Activated naive CD4-positive, alpha-beta T cell treated with anti-CD3 and anti-CD28 coated beads, Interleukin-2, amount 10 ng/mL, durations not matched to agents 7 days and 5 days (primary cell): Measurements from ENCODE around the gene COL28A1.

Experiments
- CTCF ChIA-PET: fragments of 350-600 bp; sonication (Branson Sonifier 250); formaldehyde crosslinking; loops from one replicate; lab custom pipeline; 2021; ENCODE audit warnings: antibody characterized with exemption; lab: Charles Lee
- DNase-seq: peaks from one replicate; pipeline ENCODE4 v3.0.0-alpha.2; 2020
- H3K27ac Mint-ChIP-seq: one replicate; pipeline ENCODE4 v1.8.0; 2021; ENCODE audit warnings: mild to moderate bottlenecking, moderate library complexity, mixed read lengths
- H3K27me3 Mint-ChIP-seq: one replicate; pipeline ENCODE4 v1.8.0; 2021; ENCODE audit warnings: mild to moderate bottlenecking, mixed read lengths
- H3K36me3 Mint-ChIP-seq: one replicate; pipeline ENCODE4 v1.8.0; 2021; ENCODE audit warnings: mixed read lengths
- H3K4me1 Mint-ChIP-seq: one replicate; pipeline ENCODE4 v1.8.0; 2021; ENCODE audit warnings: mixed read lengths
- H3K4me3 Mint-ChIP-seq: one replicate; pipeline ENCODE4 v1.8.0; 2021; ENCODE audit warnings: mild to moderate bottlenecking, moderate library complexity, mixed read lengths
- H3K9me3 Mint-ChIP-seq: one replicate; pipeline ENCODE4 v1.8.0; 2021; ENCODE audit warnings: mixed read lengths

The COL28A1 gene

GRCh38 chr7:7553386-7553785 is 17.7 kb upstream of the COL28A1 start:
- Mint-ChIP-seq H3K4me1 (no peaks in the 10 kb centered on the region), H3K9me3 (peaks cover 9% of the 10 kb centered on the region), H3K4me3 (no peak overlapping the region), H3K27me3 (peaks cover 16% of the 10 kb centered on the region), H3K27ac (no peak overlapping the region), H3K36me3 (peaks cover 2% of the 10 kb centered on the region)
- CTCF ChIA-PET = no interaction called here
- DNase-seq = no peak

GRCh38 chr7:7552199-7552598 is 16.5 kb upstream of the COL28A1 start:
- Mint-ChIP-seq H3K4me3 (no peak overlapping the region), H3K4me1 (no peaks in the 10 kb centered on the region), H3K9me3 (no peaks in the 10 kb centered on the region), H3K27ac (no peak overlapping the region), H3K36me3 (no peaks in the 10 kb centered on the region), H3K27me3 (peaks cover 13% of the 10 kb centered on the region)
- CTCF ChIA-PET = no interaction called here
- no peak for DNase-seq

- H3K9me3 Mint-ChIP-seq = no peaks in the 10 kb centered on the region
- no peak for DNase-seq
Observed at GRCh38 chr7:7550663-7551062, 15.0 kb upstream of the COL28A1 start.

GRCh38 chr7:7548407-7548806 is 12.7 kb upstream of the COL28A1 start:
- no peak overlapping the region for H3K27ac Mint-ChIP-seq
- no peak for DNase-seq
- no peaks in the 10 kb centered on the region for H3K4me1 Mint-ChIP-seq
- peaks cover 4% of the 10 kb centered on the region for H3K27me3 Mint-ChIP-seq
- CTCF ChIA-PET = interaction anchor here (0.7 kb wide), 1 partner anchor 73 kb away, joined by 3 read pairs; no protein-coding TSS in a partner anchor
- no peak overlapping the region for H3K4me3 Mint-ChIP-seq
- no peaks in the 10 kb centered on the region for H3K9me3 Mint-ChIP-seq
- no peaks in the 10 kb centered on the region for H3K36me3 Mint-ChIP-seq

More at GRCh38 chr7:7550663-7551062, 15.0 kb upstream of the COL28A1 start:
- CTCF ChIA-PET = interaction anchor here (1.3 kb wide), 1 partner anchor 10 kb away, joined by 3 read pairs; no protein-coding TSS in a partner anchor
- no peak overlapping the region for H3K27ac Mint-ChIP-seq
- H3K4me3 Mint-ChIP-seq = no peak overlapping the region
- no peaks in the 10 kb centered on the region for H3K4me1 Mint-ChIP-seq
- peaks cover 8% of the 10 kb centered on the region for H3K27me3 Mint-ChIP-seq
- H3K36me3 Mint-ChIP-seq = no peaks in the 10 kb centered on the region

- DNase-seq = no peak
- H3K9me3 Mint-ChIP-seq = no peaks in the 10 kb centered on the region
- H3K36me3 Mint-ChIP-seq = no peaks in the 10 kb centered on the region
- no peak overlapping the region for H3K27ac Mint-ChIP-seq
- H3K27me3 Mint-ChIP-seq = no peaks in the 10 kb centered on the region
- H3K4me1 Mint-ChIP-seq = no peaks in the 10 kb centered on the region
- CTCF ChIA-PET = interaction anchor here (0.6 to 4.0 kb wide), 6 partner anchors 118 to 754 kb away, joined by 3 to 27 read pairs (median 4); no protein-coding TSS in a partner anchor
- H3K4me3 Mint-ChIP-seq = no peak overlapping the region
Observed at GRCh38 chr7:7542251-7542835, 6.7 kb upstream of the COL28A1 start.

GRCh38 chr7:7539711-7540110 is 4.0 kb upstream of the COL28A1 start:
- no peaks in the 10 kb centered on the region for H3K9me3 Mint-ChIP-seq
- H3K4me1 Mint-ChIP-seq = no peaks in the 10 kb centered on the region
- no peak overlapping the region for H3K27ac Mint-ChIP-seq
- H3K36me3 Mint-ChIP-seq = no peaks in the 10 kb centered on the region
- no peaks in the 10 kb centered on the region for H3K27me3 Mint-ChIP-seq
- no peak overlapping the region for H3K4me3 Mint-ChIP-seq
- CTCF ChIA-PET = interaction anchor here (4.0 kb wide), 1 partner anchor 437 kb away, joined by 27 read pairs; no protein-coding TSS in a partner anchor
- DNase-seq = no peak

GRCh38 chr7:7539152-7539551 is 3.5 kb upstream of the COL28A1 start:
- no peak overlapping the region for H3K27ac Mint-ChIP-seq
- H3K9me3 Mint-ChIP-seq = no peaks in the 10 kb centered on the region
- DNase-seq = no peak
- H3K36me3 Mint-ChIP-seq = no peaks in the 10 kb centered on the region
- H3K27me3 Mint-ChIP-seq = no peaks in the 10 kb centered on the region
- H3K4me1 Mint-ChIP-seq = no peaks in the 10 kb centered on the region
- H3K4me3 Mint-ChIP-seq = no peak overlapping the region
- CTCF ChIA-PET = interaction anchor here (0.6 to 3.1 kb wide), 3 partner anchors 304 to 436 kb away, joined by 3 to 11 read pairs (median 4); no protein-coding TSS in a partner anchor

- Mint-ChIP-seq H3K27me3 (no peaks in the 10 kb centered on the region), H3K36me3 (no peaks in the 10 kb centered on the region), H3K27ac (no peak overlapping the region), H3K9me3 (no peaks in the 10 kb centered on the region), H3K4me1 (no peaks in the 10 kb centered on the region), H3K4me3 (no peak overlapping the region)
- CTCF ChIA-PET = interaction anchor here (3.1 kb wide), 1 partner anchor 434 kb away, joined by 11 read pairs; no protein-coding TSS in a partner anchor
- DNase-seq = no peak
Observed at GRCh38 chr7:7537711-7538110, 2.0 kb upstream of the COL28A1 start.

GRCh38 chr7:7536396-7537019 is 835 bp upstream of the COL28A1 start:
- CTCF ChIA-PET = interaction anchor here (3.1 kb wide), 1 partner anchor 433 kb away, joined by 11 read pairs; no protein-coding TSS in a partner anchor
- Mint-ChIP-seq H3K27ac (no peak overlapping the region), H3K27me3 (peaks cover 2% of the 10 kb centered on the region), H3K4me1 (no peaks in the 10 kb centered on the region), H3K9me3 (no peaks in the 10 kb centered on the region), H3K4me3 (no peak overlapping the region), H3K36me3 (no peaks in the 10 kb centered on the region)
- no peak for DNase-seq

- CTCF ChIA-PET = no interaction called here
- Mint-ChIP-seq H3K27me3 (peaks cover 4% of the 10 kb centered on the region), H3K4me3 (no peak overlapping the region), H3K4me1 (no peaks in the 10 kb centered on the region), H3K27ac (no peak overlapping the region), H3K9me3 (no peaks in the 10 kb centered on the region), H3K36me3 (no peaks in the 10 kb centered on the region)
- DNase-seq = no peak
Observed at GRCh38 chr7:7533831-7534430, 1.7 kb downstream of the COL28A1 start.

GRCh38 chr7:7529328-7529727 is 6.3 kb downstream of the COL28A1 start:
- no peaks in the 10 kb centered on the region for H3K9me3 Mint-ChIP-seq
- no peaks in the 10 kb centered on the region for H3K36me3 Mint-ChIP-seq
- no peak for DNase-seq
- CTCF ChIA-PET = no interaction called here
- no peaks in the 10 kb centered on the region for H3K4me1 Mint-ChIP-seq
- H3K4me3 Mint-ChIP-seq = no peak overlapping the region
- H3K27ac Mint-ChIP-seq = no peak overlapping the region
- peaks cover 4% of the 10 kb centered on the region for H3K27me3 Mint-ChIP-seq

- Mint-ChIP-seq H3K4me1 (no peaks in the 10 kb centered on the region), H3K4me3 (no peak overlapping the region), H3K9me3 (no peaks in the 10 kb centered on the region), H3K36me3 (no peaks in the 10 kb centered on the region), H3K27me3 (peaks cover 4% of the 10 kb centered on the region), H3K27ac (no peak overlapping the region)
- CTCF ChIA-PET = no interaction called here
- no peak for DNase-seq
Observed at GRCh38 chr7:7527047-7527446, 8.6 kb downstream of the COL28A1 start.

- DNase-seq = no peak
- CTCF ChIA-PET = no interaction called here
- Mint-ChIP-seq H3K4me3 (no peak overlapping the region), H3K27me3 (no peaks in the 10 kb centered on the region), H3K36me3 (no peaks in the 10 kb centered on the region), H3K27ac (no peak overlapping the region), H3K9me3 (no peaks in the 10 kb centered on the region), H3K4me1 (no peaks in the 10 kb centered on the region)
Observed at GRCh38 chr7:7526006-7526405, 9.7 kb downstream of the COL28A1 start.

- H3K4me3 Mint-ChIP-seq = no peak overlapping the region
- peaks cover 4% of the 10 kb centered on the region for H3K27me3 Mint-ChIP-seq
- H3K9me3 Mint-ChIP-seq = no peaks in the 10 kb centered on the region
- no peaks in the 10 kb centered on the region for H3K4me1 Mint-ChIP-seq
- DNase-seq = no peak
- H3K27ac Mint-ChIP-seq = no peak overlapping the region
- H3K36me3 Mint-ChIP-seq = no peaks in the 10 kb centered on the region
- CTCF ChIA-PET = no interaction called here
Observed at GRCh38 chr7:7524121-7524520, 11.6 kb downstream of the COL28A1 start.
